SK-N-SH (cell line): Measurements from ENCODE around the gene KCNT1. TPM values are rescaled to one million over a fixed set of nuclear protein-coding genes. Genes with fewer than 3 reads are reported as not detected.

Experiments used
- CTCF ChIA-PET: fragments of 300-600, 350-600 bp; formaldehyde crosslinking; extraction: SDS; loops from one replicate; lab custom pipeline; 2021; lab: Yijun Ruan, JAX
- POLR2A ChIA-PET: fragments of 350-600 bp; sonication (Branson Sonifier 250); formaldehyde crosslinking; extraction: SDS; loops from one replicate; lab custom pipeline; 2020; ENCODE audit warnings: antibody characterized with exemption, inconsistent platforms; lab: Yijun Ruan, JAX
- DNase-seq: peaks from one replicate; pipeline ENCODE4 v3.0.0; 2012
- H2AFZ ChIP-seq: fragments of 200-600 bp; sonication (generic); 2 replicates; pipeline ENCODE4 v1.8.1; 2016; ENCODE audit warnings: antibody characterized with exemption, mild to moderate bottlenecking, low read depth
- H3F3A ChIP-seq: fragments of 200-600 bp; sonication (generic); replicated peaks from 2 replicates; pipeline ENCODE3; 2016; ENCODE audit warnings: antibody characterized with exemption, mild to moderate bottlenecking; ENCODE audit not compliant: insufficient read depth
- H3K27ac ChIP-seq, 2 experiments: fragments of 200-500 bp in 1 of 2; fragments of 200-600 bp in 1 of 2; sonication (Bioruptor generic) in 1 of 2; sonication (generic), shearing (Covaris generic) in 1 of 2; 2 replicates each; pipeline versions ENCODE4 v1.5.1 to v1.6.1; 2014 to 2016; ENCODE audit warnings: low read depth in 2 of 2, inconsistent platforms in 1 of 2, low read length in 1 of 2, mild to moderate bottlenecking in 1 of 2, mixed read lengths in 1 of 2
- H3K27me3 ChIP-seq: fragments of 200-600 bp; sonication (generic), shearing (Covaris generic); 2 replicates; pipeline ENCODE4 v1.6.1; 2016; ENCODE audit warnings: mixed run types; ENCODE audit not compliant: insufficient read depth
- H3K36me3 ChIP-seq, 2 experiments: fragments of 200-500 bp in 1 of 2; fragments of 200-600 bp in 1 of 2; sonication (Bioruptor generic) in 1 of 2; sonication (generic) in 1 of 2; replicated peaks in 1 of 2; 2 replicates each; pipeline versions ENCODE3 to v1.5.1; 2014 to 2016; ENCODE audit warnings: low read length in 1 of 2, mild to moderate bottlenecking in 1 of 2; ENCODE audit not compliant: insufficient read depth in 2 of 2, control insufficient read depth in 1 of 2
- H3K4me1 ChIP-seq, 2 experiments: fragments of 200-500 bp in 1 of 2; fragments of 200-600 bp in 1 of 2; sonication (Bioruptor generic) in 1 of 2; sonication (generic), shearing (Covaris generic) in 1 of 2; 2 replicates each; pipeline versions ENCODE4 v1.5.1 to v1.6.1; 2014 to 2016; ENCODE audit warnings: low read depth in 1 of 2, low read length in 1 of 2, mixed run types in 1 of 2; ENCODE audit not compliant: insufficient read depth in 2 of 2, control insufficient read depth in 1 of 2
- H3K4me2 ChIP-seq: fragments of 200-600 bp; sonication (generic), shearing (Covaris generic); 2 replicates; pipeline ENCODE4 v1.6.1; 2017; ENCODE audit warnings: mixed run types
- H3K4me3 ChIP-seq, 2 experiments: fragments of 200-500 bp in 1 of 2; fragments of 200-600 bp in 1 of 2; sonication (Bioruptor generic) in 1 of 2; sonication (generic), shearing (Covaris generic) in 1 of 2; 2 replicates each; pipeline versions ENCODE4 v1.5.1 to v1.8.1; 2014 to 2016; ENCODE audit warnings: low read depth in 2 of 2, inconsistent platforms in 1 of 2, low read length in 1 of 2, mild to moderate bottlenecking in 1 of 2, mixed read lengths in 1 of 2, moderate library complexity in 1 of 2
- H3K79me2 ChIP-seq: fragments of 200-600 bp; sonication (generic); 2 replicates; pipeline ENCODE4 v1.8.1; 2017; ENCODE audit warnings: mild to moderate bottlenecking; ENCODE audit not compliant: insufficient read depth
- H3K9ac ChIP-seq: fragments of 200-600 bp; sonication (generic); 2 replicates; pipeline ENCODE4 v1.6.1; 2017; ENCODE audit warnings: mixed run types
- H3K9me2 ChIP-seq: fragments of 200-600 bp; sonication (generic); 2 replicates; pipeline ENCODE4 v1.6.1; 2017; ENCODE audit warnings: mixed run types
- H3K9me3 ChIP-seq: fragments of 200-600 bp; sonication (generic); 2 replicates; pipeline ENCODE4 v1.6.1; 2017; ENCODE audit warnings: mixed run types, mild to moderate bottlenecking, moderate library complexity
- H4K20me1 ChIP-seq: fragments of 200-600 bp; sonication (generic); 2 replicates; pipeline ENCODE4 v1.6.1; 2017; ENCODE audit warnings: mild to moderate bottlenecking, mixed run types; ENCODE audit not compliant: insufficient read depth
- CHD2 ChIP-seq: fragments of 150-350 bp; IDR thresholded peaks from 2 replicates; pipeline ENCODE4 v1.6.1; 2018; ENCODE audit warnings: low read length; ENCODE audit not compliant: partially characterized antibody
- FOXM1 ChIP-seq: IDR thresholded peaks from 2 replicates; pipeline ENCODE4 v1.4.0; 2012; ENCODE audit warnings: low read depth, mild to moderate bottlenecking
- GATA2 ChIP-seq: sonication (generic); formaldehyde crosslinking; IDR thresholded peaks from 2 replicates; pipeline ENCODE4 v1.5.0; 2020; ENCODE audit warnings: mild to moderate bottlenecking, missing genetic modification reagents
- JUND ChIP-seq: IDR thresholded peaks from 2 replicates; pipeline ENCODE4 v1.4.0; 2012
- MEF2A ChIP-seq: IDR thresholded peaks from 2 replicates; pipeline ENCODE4 v1.4.0; 2012; ENCODE audit warnings: low read depth, borderline replicate concordance
- MXI1 ChIP-seq: IDR thresholded peaks from 2 replicates; pipeline ENCODE4 v1.6.1; 2012; ENCODE audit warnings: mild to moderate bottlenecking, low read depth, low read length, improper control_type of control experiment
- POLR2AphosphoS5 ChIP-seq: IDR thresholded peaks from 2 replicates; pipeline ENCODE4 v1.6.1; 2012; ENCODE audit warnings: low read depth, low read length
- RAD21 ChIP-seq: IDR thresholded peaks from 2 replicates; pipeline ENCODE4 v1.6.1; 2012; ENCODE audit warnings: mild to moderate bottlenecking, low read length
- RCOR1 ChIP-seq: fragments of 150-350 bp; IDR thresholded peaks from 2 replicates; pipeline ENCODE4 v1.6.1; 2017; ENCODE audit warnings: antibody characterized with exemption, low read length
- RFX5 ChIP-seq: IDR thresholded peaks from 2 replicates; pipeline ENCODE4 v1.6.1; 2012; ENCODE audit warnings: mild to moderate bottlenecking, improper control_type of control experiment, low read length
- SMC3 ChIP-seq: IDR thresholded peaks from 2 replicates; pipeline ENCODE4 v1.6.1; 2012; ENCODE audit warnings: low read depth, low read length, improper control_type of control experiment
- TAF1 ChIP-seq: IDR thresholded peaks from 2 replicates; pipeline ENCODE4 v1.6.1; 2012; ENCODE audit warnings: low read depth, mild to moderate bottlenecking, low read length, moderate library complexity, borderline replicate concordance
- WGBS: methylation state at CpG from one replicate; pipeline ENCODE4 v1.1.6; 2017; ENCODE audit warnings: low lambda C conversion rate; 5-methylcytosine and 5-hydroxymethylcytosine counted together
- polyA plus RNA-seq, 3 experiments: library from polyadenylated mRNA; depleted of rRNA; stranded (reverse); fragments of >200 nt; gene quantifications; 2 replicates each; pipeline ENCODE4 v1.2.3, GENCODE V29; 2012
- TF ChIP-seq, protein P1 (sequence below): fragments of 150-350 bp; IDR thresholded peaks from 2 replicates; pipeline ENCODE4 v1.6.1; 2017; ENCODE audit warnings: antibody characterized with exemption, low read length, low read depth, borderline replicate concordance
- TF ChIP-seq, protein P2 (sequence below): fragments of 200-600 bp; sonication (generic); IDR thresholded peaks from 2 replicates; pipeline ENCODE4 v1.6.1; 2017; ENCODE audit warnings: antibody characterized with exemption, mild to moderate bottlenecking, moderate library complexity
- TF ChIP-seq, protein P3 (sequence below): IDR thresholded peaks from 2 replicates; pipeline ENCODE4 v1.4.0; 2012; ENCODE audit warnings: low read depth
- TF ChIP-seq, protein P4 (sequence below): IDR thresholded peaks from 2 replicates; pipeline ENCODE4 v1.4.0; 2012; ENCODE audit warnings: low read depth, borderline replicate concordance
- TF ChIP-seq, protein P5 (sequence below): IDR thresholded peaks from 2 replicates; pipeline ENCODE4 v1.4.0; 2012; ENCODE audit warnings: low read depth, borderline replicate concordance
- TF ChIP-seq, protein P6 (sequence below): fragments of 150-350 bp; IDR thresholded peaks from 2 replicates; pipeline ENCODE4 v1.6.1; 2016; ENCODE audit warnings: mild to moderate bottlenecking, low read depth, low read length

KCNT1 gene
- polyA plus RNA-seq, 1 of the 3 experiments (the other 2 are of a cell fraction): 0.08 TPM

DNA sequence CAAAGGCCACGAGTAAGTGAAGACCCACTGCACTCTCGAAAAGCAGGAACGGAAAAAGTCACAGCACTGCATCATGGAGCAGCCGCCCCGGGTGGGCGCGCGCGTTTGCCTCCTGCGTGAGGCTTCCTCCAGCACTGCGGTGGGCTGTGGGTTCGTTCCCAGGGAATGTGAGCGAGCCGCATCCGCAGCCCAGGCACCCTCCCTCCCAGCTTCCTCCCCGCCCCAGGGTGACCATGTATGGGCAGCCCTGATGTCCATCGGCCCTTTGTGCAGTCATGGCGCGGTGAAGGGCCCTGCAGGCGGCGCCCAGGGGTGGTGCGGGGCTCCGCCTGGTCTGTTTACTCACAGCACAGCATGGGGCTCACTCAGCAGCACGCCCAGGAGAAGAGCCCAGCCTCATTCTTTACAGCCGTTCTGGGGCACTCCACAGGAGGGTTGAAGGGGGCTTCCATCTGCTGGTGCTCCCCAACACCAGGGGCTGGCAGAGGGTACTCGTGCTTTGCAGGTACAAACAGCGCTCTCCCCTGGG is 32.7 kb downstream of the KCNT1 start:
- Histone ChIP-seq H3K4me2 (no peak overlapping the region), H3K36me3 (no peaks in the 10 kb centered on the region), H3K9me3 (no peaks in the 10 kb centered on the region), H3K79me2 (no peaks in the 10 kb centered on the region), H3K27me3 (no peaks in the 10 kb centered on the region), H3K9me2 (no peaks in the 10 kb centered on the region), H3K9ac (no peak overlapping the region), H3F3A (no peaks in the 10 kb centered on the region), H3K27ac (no peak overlapping the region), H4K20me1 (no peaks in the 10 kb centered on the region), H3K4me3 (no peak overlapping the region), H2AFZ (no peak overlapping the region), H3K4me1 (no peaks in the 10 kb centered on the region)
- 72% methylated on average over 13 of the region's 27 CpGs for WGBS
- no peak for TF ChIP-seq JUND
- TF ChIP-seq CHD2: no peak
- TF ChIP-seq, protein P1, sequence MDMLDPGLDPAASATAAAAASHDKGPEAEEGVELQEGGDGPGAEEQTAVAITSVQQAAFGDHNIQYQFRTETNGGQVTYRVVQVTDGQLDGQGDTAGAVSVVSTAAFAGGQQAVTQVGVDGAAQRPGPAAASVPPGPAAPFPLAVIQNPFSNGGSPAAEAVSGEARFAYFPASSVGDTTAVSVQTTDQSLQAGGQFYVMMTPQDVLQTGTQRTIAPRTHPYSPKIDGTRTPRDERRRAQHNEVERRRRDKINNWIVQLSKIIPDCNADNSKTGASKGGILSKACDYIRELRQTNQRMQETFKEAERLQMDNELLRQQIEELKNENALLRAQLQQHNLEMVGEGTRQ: no peak
- no peak for TF ChIP-seq FOXM1
- no peak for TF ChIP-seq RFX5
- no peak for TF ChIP-seq TAF1
- no peak for TF ChIP-seq SMC3
- no peak for TF ChIP-seq RAD21
- no peak for TF ChIP-seq MXI1
- no peak for TF ChIP-seq POLR2AphosphoS5
- no peak for DNase-seq
- POLR2A ChIA-PET: no interaction called here
- CTCF ChIA-PET: no interaction called here

DNA sequence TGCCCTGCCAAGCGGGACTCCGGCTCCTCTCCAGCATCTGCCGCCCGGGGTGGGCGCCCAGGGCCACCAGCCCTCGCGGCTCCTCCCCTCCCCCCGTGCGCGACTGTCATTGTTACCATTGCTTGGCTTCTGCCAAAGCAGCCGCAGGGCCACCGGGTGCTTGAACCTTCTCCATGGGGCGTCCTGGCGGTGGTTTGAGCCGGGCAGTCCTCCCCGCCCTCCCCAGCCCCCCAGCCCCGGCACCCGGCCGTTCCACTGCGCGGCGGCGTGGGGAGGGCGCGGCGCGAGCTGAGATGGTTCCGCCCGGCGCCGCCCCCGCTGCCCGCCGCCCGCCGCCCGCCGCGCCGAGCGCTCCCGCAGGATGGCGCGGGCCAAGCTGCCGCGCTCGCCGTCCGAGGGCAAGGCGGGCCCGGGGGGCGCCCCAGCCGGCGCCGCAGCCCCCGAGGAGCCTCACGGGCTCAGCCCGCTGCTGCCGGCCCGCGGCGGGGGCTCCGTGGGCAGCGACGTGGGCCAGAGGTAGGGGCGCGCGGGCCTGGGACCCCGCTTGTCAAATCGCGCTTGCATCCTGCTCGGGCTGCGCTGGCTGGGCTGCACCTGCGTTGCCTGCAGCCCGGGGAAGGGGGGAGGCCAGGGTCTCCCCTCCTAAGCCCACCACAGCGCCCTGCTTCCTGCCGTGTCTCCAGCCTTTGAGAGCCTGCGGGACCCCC is 34.4 kb downstream of the KCNT1 start:
- no peaks in the 10 kb centered on the region for H3K4me1 ChIP-seq
- no peaks in the 10 kb centered on the region for H3K9me3 ChIP-seq
- WGBS: 7% methylated on average over 15 of the region's 78 CpGs
- no peaks in the 10 kb centered on the region for H3K79me2 ChIP-seq
- H3F3A ChIP-seq: no peaks in the 10 kb centered on the region
- POLR2A ChIA-PET: no interaction called here
- no peak overlapping the region for H3K9ac ChIP-seq
- CTCF ChIA-PET: interaction anchor here (1.0 kb wide), 1 partner anchor 34 kb away, joined by 3 read pairs; no protein-coding TSS in a partner anchor
- DNase-seq: peak; percentile 74
- H3K27ac ChIP-seq: no peak overlapping the region
- H3K27me3 ChIP-seq: no peaks in the 10 kb centered on the region
- H3K36me3 ChIP-seq: no peaks in the 10 kb centered on the region
- no peak overlapping the region for H2AFZ ChIP-seq
- no peaks in the 10 kb centered on the region for H3K9me2 ChIP-seq
- no peak overlapping the region for H3K4me3 ChIP-seq
- no peak overlapping the region for H3K4me2 ChIP-seq
- H4K20me1 ChIP-seq: no peaks in the 10 kb centered on the region
- TF ChIP-seq, protein P1: no peak
- TF ChIP-seq GATA2 (CRISPR knock-in tag) (no peak), RCOR1 (no peak), RAD21 (no peak), MEF2A (no peak), FOXM1 (no peak)
- TF ChIP-seq, protein P2, sequence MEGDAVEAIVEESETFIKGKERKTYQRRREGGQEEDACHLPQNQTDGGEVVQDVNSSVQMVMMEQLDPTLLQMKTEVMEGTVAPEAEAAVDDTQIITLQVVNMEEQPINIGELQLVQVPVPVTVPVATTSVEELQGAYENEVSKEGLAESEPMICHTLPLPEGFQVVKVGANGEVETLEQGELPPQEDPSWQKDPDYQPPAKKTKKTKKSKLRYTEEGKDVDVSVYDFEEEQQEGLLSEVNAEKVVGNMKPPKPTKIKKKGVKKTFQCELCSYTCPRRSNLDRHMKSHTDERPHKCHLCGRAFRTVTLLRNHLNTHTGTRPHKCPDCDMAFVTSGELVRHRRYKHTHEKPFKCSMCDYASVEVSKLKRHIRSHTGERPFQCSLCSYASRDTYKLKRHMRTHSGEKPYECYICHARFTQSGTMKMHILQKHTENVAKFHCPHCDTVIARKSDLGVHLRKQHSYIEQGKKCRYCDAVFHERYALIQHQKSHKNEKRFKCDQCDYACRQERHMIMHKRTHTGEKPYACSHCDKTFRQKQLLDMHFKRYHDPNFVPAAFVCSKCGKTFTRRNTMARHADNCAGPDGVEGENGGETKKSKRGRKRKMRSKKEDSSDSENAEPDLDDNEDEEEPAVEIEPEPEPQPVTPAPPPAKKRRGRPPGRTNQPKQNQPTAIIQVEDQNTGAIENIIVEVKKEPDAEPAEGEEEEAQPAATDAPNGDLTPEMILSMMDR: no peak
- TF ChIP-seq, protein P3, sequence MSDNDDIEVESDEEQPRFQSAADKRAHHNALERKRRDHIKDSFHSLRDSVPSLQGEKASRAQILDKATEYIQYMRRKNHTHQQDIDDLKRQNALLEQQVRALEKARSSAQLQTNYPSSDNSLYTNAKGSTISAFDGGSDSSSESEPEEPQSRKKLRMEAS: no peak
- TF ChIP-seq, protein P4, sequence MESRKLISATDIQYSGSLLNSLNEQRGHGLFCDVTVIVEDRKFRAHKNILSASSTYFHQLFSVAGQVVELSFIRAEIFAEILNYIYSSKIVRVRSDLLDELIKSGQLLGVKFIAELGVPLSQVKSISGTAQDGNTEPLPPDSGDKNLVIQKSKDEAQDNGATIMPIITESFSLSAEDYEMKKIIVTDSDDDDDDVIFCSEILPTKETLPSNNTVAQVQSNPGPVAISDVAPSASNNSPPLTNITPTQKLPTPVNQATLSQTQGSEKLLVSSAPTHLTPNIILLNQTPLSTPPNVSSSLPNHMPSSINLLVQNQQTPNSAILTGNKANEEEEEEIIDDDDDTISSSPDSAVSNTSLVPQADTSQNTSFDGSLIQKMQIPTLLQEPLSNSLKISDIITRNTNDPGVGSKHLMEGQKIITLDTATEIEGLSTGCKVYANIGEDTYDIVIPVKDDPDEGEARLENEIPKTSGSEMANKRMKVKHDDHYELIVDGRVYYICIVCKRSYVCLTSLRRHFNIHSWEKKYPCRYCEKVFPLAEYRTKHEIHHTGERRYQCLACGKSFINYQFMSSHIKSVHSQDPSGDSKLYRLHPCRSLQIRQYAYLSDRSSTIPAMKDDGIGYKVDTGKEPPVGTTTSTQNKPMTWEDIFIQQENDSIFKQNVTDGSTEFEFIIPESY: no peak
- TF ChIP-seq, protein P5, sequence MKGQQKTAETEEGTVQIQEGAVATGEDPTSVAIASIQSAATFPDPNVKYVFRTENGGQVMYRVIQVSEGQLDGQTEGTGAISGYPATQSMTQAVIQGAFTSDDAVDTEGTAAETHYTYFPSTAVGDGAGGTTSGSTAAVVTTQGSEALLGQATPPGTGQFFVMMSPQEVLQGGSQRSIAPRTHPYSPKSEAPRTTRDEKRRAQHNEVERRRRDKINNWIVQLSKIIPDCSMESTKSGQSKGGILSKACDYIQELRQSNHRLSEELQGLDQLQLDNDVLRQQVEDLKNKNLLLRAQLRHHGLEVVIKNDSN: no peak
- TF ChIP-seq, protein P6, sequence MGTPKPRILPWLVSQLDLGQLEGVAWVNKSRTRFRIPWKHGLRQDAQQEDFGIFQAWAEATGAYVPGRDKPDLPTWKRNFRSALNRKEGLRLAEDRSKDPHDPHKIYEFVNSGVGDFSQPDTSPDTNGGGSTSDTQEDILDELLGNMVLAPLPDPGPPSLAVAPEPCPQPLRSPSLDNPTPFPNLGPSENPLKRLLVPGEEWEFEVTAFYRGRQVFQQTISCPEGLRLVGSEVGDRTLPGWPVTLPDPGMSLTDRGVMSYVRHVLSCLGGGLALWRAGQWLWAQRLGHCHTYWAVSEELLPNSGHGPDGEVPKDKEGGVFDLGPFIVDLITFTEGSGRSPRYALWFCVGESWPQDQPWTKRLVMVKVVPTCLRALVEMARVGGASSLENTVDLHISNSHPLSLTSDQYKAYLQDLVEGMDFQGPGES: no peak
